ENCODE results near the gene HCN3.

DNA sequence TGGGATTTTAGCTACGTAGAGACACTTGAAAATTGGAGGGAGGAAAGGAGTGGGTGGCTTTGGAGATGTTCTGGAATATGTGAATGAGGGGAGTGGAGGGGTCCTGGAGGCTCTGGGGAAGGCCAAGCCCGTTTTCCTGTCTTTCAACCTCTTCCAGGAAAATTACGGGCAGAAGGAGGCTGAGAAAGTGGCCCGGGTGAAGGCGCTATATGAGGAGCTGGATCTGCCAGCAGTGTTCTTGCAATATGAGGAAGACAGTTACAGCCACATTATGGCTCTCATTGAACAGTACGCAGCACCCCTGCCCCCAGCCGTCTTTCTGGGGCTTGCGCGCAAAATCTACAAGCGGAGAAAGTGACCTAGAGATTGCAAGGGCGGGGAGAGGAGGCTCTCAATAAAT is 43.0 kb downstream of the HCN3 start:
- TF ChIP-seq TAF1 (IDR thresholded peaks at IDR 0.05; ENCODE audit: low read depth) (no peak), EP300 (IDR thresholded peaks at IDR 0.05; ENCODE audit: borderline replicate concordance) (no peak), FOXM1 (IDR thresholded peaks at IDR 0.05; ENCODE audit: borderline replicate concordance, low read depth) (no peak), ZBTB7A (IDR thresholded peaks at IDR 0.05; ENCODE audit: low read depth) (no peak), TCF12 (IDR thresholded peaks at IDR 0.05; ENCODE audit: low read depth) (no peak), RAD21 (IDR thresholded peaks at IDR 0.05; ENCODE audit: low read depth) (no peak), EGR1 (IDR thresholded peaks at IDR 0.05) (no peak), NFIC (IDR thresholded peaks at IDR 0.05) (no peak), TEAD4 (IDR thresholded peaks at IDR 0.05) (no peak), CEBPB (IDR thresholded peaks at IDR 0.05) (no peak)
- TF ChIP-seq, protein P1, sequence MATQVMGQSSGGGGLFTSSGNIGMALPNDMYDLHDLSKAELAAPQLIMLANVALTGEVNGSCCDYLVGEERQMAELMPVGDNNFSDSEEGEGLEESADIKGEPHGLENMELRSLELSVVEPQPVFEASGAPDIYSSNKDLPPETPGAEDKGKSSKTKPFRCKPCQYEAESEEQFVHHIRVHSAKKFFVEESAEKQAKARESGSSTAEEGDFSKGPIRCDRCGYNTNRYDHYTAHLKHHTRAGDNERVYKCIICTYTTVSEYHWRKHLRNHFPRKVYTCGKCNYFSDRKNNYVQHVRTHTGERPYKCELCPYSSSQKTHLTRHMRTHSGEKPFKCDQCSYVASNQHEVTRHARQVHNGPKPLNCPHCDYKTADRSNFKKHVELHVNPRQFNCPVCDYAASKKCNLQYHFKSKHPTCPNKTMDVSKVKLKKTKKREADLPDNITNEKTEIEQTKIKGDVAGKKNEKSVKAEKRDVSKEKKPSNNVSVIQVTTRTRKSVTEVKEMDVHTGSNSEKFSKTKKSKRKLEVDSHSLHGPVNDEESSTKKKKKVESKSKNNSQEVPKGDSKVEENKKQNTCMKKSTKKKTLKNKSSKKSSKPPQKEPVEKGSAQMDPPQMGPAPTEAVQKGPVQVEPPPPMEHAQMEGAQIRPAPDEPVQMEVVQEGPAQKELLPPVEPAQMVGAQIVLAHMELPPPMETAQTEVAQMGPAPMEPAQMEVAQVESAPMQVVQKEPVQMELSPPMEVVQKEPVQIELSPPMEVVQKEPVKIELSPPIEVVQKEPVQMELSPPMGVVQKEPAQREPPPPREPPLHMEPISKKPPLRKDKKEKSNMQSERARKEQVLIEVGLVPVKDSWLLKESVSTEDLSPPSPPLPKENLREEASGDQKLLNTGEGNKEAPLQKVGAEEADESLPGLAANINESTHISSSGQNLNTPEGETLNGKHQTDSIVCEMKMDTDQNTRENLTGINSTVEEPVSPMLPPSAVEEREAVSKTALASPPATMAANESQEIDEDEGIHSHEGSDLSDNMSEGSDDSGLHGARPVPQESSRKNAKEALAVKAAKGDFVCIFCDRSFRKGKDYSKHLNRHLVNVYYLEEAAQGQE (IDR thresholded peaks at IDR 0.05; ENCODE audit: low read depth) = no peak
- TF ChIP-seq, protein P2, sequence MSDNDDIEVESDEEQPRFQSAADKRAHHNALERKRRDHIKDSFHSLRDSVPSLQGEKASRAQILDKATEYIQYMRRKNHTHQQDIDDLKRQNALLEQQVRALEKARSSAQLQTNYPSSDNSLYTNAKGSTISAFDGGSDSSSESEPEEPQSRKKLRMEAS (IDR thresholded peaks at IDR 0.05) = no peak
- TF ChIP-seq, protein P3, sequence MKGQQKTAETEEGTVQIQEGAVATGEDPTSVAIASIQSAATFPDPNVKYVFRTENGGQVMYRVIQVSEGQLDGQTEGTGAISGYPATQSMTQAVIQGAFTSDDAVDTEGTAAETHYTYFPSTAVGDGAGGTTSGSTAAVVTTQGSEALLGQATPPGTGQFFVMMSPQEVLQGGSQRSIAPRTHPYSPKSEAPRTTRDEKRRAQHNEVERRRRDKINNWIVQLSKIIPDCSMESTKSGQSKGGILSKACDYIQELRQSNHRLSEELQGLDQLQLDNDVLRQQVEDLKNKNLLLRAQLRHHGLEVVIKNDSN (IDR thresholded peaks at IDR 0.05) = no peak

Measured in Ishikawa (cell line).